Progenitor cell of endocrine pancreas (in vitro differentiated cells): ENCODE measurements around the gene ZNF608. TPM values are rescaled to one million over a fixed set of nuclear protein-coding genes. Genes with fewer than 3 reads are reported as not detected.

Source experiments
- DNase-seq: peaks from one replicate; pipeline ENCODE4 v3.0.0; 2021; ENCODE audit warnings: low spot score; ENCODE audit not compliant: unreplicated experiment
- H3K27ac Mint-ChIP-seq: 2 replicates; pipeline ENCODE4 v1.8.0; 2021; ENCODE audit warnings: mild to moderate bottlenecking, moderate library complexity, mixed read lengths
- H3K27me3 Mint-ChIP-seq: 2 replicates; pipeline ENCODE4 v1.8.0; 2021; ENCODE audit warnings: mixed read lengths
- H3K36me3 Mint-ChIP-seq: 2 replicates; pipeline ENCODE4 v1.8.0; 2022; ENCODE audit warnings: mixed read lengths; ENCODE audit not compliant: insufficient read depth
- H3K4me1 Mint-ChIP-seq: 2 replicates; pipeline ENCODE4 v1.8.0; 2021; ENCODE audit warnings: low read depth, mixed read lengths
- H3K4me3 Mint-ChIP-seq: 2 replicates; pipeline ENCODE4 v1.8.0; 2021; ENCODE audit warnings: low read depth, mild to moderate bottlenecking, moderate library complexity, mixed read lengths
- H3K9me3 Mint-ChIP-seq: 2 replicates; pipeline ENCODE4 v1.8.0; 2021; ENCODE audit warnings: low read depth, mixed read lengths
- CTCF ChIP-seq: fragments of 200-600 bp; sonication (generic); IDR thresholded peaks from one replicate; pipeline ENCODE4 v1.5.0; 2021; ENCODE audit warnings: antibody characterized with exemption, mild to moderate bottlenecking; ENCODE audit not compliant: unreplicated experiment
- total RNA-seq: library from RNA; stranded (reverse); gene quantifications from 2 replicates; pipeline ENCODE4 v1.2.1, GENCODE V29; 2021

Gene ZNF608
- total RNA-seq, 1 donor from 2014 or later, result 148 TPM

GRCh38 chr5:124780011-124780410 lies 33.6 kb upstream of the ZNF608 start:
- no peak for TF ChIP-seq CTCF
- DNase-seq, result no peak
- no peaks in the 10 kb centered on the region for H3K4me1 Mint-ChIP-seq
- H3K9me3 Mint-ChIP-seq, result peaks cover 5% of the 10 kb centered on the region
- no peaks in the 10 kb centered on the region for H3K36me3 Mint-ChIP-seq
- H3K27ac Mint-ChIP-seq, result no peak overlapping the region
- no peak overlapping the region for H3K4me3 Mint-ChIP-seq
- H3K27me3 Mint-ChIP-seq, result no peaks in the 10 kb centered on the region

GRCh38 chr5:124773315-124774311 lies 27.2 kb upstream of the ZNF608 start:
- TF ChIP-seq CTCF, result no peak
- no peaks in the 10 kb centered on the region for H3K27me3 Mint-ChIP-seq
- H3K9me3 Mint-ChIP-seq, result peaks cover 4% of the 10 kb centered on the region
- no peaks in the 10 kb centered on the region for H3K36me3 Mint-ChIP-seq
- no peak overlapping the region for H3K4me3 Mint-ChIP-seq
- H3K4me1 Mint-ChIP-seq, result no peaks in the 10 kb centered on the region
- DNase-seq, result no peak
- no peak overlapping the region for H3K27ac Mint-ChIP-seq

- Mint-ChIP-seq H3K4me1 (no peaks in the 10 kb centered on the region), H3K27me3 (no peaks in the 10 kb centered on the region), H3K9me3 (peaks cover 4% of the 10 kb centered on the region), H3K4me3 (no peak overlapping the region), H3K36me3 (no peaks in the 10 kb centered on the region), H3K27ac (no peak overlapping the region)
- TF ChIP-seq CTCF, result no peak
- no peak for DNase-seq
Measured at GRCh38 chr5:124772457-124773200, 26.2 kb upstream of the ZNF608 start.

GRCh38 chr5:124771761-124772160 lies 25.3 kb upstream of the ZNF608 start:
- DNase-seq, result no peak
- H3K9me3 Mint-ChIP-seq, result peaks cover 4% of the 10 kb centered on the region
- no peak overlapping the region for H3K4me3 Mint-ChIP-seq
- no peaks in the 10 kb centered on the region for H3K4me1 Mint-ChIP-seq
- no peaks in the 10 kb centered on the region for H3K27me3 Mint-ChIP-seq
- H3K36me3 Mint-ChIP-seq, result no peaks in the 10 kb centered on the region
- no peak for TF ChIP-seq CTCF
- H3K27ac Mint-ChIP-seq, result peak overlapping the region; percentile 77

GRCh38 chr5:124764992-124765611 lies 18.7 kb upstream of the ZNF608 start:
- no peak overlapping the region for H3K4me3 Mint-ChIP-seq
- H3K9me3 Mint-ChIP-seq, result peaks cover 4% of the 10 kb centered on the region
- no peaks in the 10 kb centered on the region for H3K27me3 Mint-ChIP-seq
- DNase-seq, result no peak
- no peaks in the 10 kb centered on the region for H3K4me1 Mint-ChIP-seq
- no peak overlapping the region for H3K27ac Mint-ChIP-seq
- TF ChIP-seq CTCF, result no peak
- H3K36me3 Mint-ChIP-seq, result no peaks in the 10 kb centered on the region
